CD4-positive, alpha-beta T cell treated with Interferon gamma for 1 hour (primary cell): ENCODE data around the gene CDCA5.
A peak's percentile ranks its signal among the peaks of the same experiment; 100 is the strongest.

Experiments
- DNase-seq: peaks from one replicate; pipeline ENCODE4 v3.0.0-alpha.2; 2020

CDCA5 gene

GRCh38 chr11:65067446-65067845, 16.4 kb downstream of the CDCA5 start:
- DNase-seq, result no peak

DNA sequence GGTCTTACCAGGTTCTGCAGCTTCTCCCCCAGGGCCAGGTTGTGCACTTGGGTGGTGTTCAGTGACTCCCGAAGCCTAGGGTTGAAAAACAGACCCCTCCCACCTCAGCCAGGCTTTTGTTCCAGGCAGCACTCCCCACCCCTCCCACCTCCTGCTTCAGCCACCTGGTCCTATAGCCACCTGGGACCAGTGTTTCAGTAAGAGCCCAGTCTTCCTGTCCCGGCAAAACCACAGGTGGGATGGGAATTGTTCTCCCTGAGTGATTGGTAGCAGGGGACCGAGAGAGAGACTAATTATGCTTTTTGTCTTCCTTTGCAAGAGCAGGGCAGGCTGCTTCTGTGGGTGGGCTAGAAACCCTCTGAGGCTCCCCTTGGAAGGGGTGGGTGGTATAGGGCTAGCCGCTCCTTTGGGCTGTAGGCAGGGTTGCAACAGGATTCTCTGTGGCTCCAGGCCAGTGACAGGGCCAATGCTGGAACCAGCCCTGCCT, 17.0 kb downstream of the CDCA5 start:
- no peak for DNase-seq

- DNase-seq, result no peak
Observed at GRCh38 chr11:65066315-65066714, 17.5 kb downstream of the CDCA5 start.

GRCh38 chr11:65065851-65066250, 18.0 kb downstream of the CDCA5 start:
- no peak for DNase-seq

DNA sequence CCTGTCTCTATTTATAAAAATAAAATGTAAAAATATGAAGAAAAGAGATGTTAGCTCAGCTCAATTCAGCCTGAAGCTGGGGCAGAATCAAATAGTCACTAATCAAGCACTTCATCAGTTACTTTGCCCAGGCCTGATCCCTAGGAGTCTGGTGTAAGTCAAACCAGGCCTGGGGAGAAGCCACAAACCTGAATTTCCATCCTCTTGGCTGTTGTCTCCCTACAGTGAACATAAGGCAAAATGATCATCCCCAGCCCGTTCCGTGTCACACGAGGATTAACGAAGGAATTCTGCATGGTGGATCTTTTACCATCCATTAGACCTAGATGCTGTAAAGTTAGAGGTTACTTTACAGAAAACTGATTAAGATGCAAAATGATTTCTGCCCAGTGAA, 19.0 kb downstream of the CDCA5 start:
- no peak for DNase-seq

DNA sequence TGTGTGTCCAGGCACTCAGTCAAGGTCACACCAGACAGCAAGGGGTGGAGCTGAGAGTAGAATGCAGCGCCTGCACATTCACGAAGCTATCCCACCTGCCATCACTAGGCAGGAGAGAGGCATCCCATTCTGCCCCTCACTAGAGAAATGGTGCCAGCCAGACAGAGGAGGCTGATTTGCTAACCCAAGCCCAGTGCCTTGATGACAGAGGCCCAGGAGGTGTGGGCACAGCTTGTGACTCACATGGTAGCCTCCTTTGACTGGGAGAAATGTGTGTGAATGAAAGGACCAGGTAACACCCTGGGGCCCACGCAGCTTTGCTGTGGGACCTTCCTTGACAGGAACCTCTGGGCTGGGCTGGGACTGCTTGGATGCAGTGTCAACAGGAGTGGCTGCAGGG, 20.3 kb downstream of the CDCA5 start:
- no peak for DNase-seq

DNA sequence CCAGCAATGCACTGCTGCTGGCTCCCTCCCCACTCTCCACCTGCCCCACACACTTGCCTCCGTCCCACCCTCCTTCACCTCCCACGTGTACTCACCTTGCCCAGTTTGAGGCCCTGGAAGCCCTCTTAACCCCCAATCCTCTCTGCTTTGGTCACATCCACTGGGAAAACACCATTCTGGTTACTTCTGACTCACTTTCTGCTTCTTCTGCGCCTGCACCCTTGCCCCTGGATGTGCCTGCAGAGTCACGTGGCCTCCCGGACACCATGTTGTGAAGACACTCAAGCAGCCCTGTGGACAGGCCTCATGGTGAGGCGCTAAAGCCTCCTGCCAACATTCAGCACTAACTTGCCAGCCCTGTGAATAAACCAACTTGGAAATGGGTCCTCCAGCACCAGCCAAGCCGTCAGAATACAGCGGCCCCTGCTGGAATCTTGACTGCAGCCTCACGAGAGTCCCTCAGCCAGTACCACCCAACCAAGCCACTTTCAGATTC, 22.9 kb downstream of the CDCA5 start:
- no peak for DNase-seq

- DNase-seq, result no peak
Observed at GRCh38 chr11:65059959-65060824, 23.6 kb downstream of the CDCA5 start.

GRCh38 chr11:65059523-65059922, 24.3 kb downstream of the CDCA5 start:
- no peak for DNase-seq

- DNase-seq, result no peak
Observed at GRCh38 chr11:65058419-65059054, 25.3 kb downstream of the CDCA5 start, which contains the start of gene NAALADL1. Gene NAALADL1, minus strand, starts transcription at chr11:65058553. Its CDS starts 32 bp downstream, at chr11:65058521.

GRCh38 chr11:65058012-65058411, 25.8 kb downstream of the CDCA5 start:
- no peak for DNase-seq

GRCh38 chr11:65057526-65057925, 26.3 kb downstream of the CDCA5 start:
- no peak for DNase-seq

DNA sequence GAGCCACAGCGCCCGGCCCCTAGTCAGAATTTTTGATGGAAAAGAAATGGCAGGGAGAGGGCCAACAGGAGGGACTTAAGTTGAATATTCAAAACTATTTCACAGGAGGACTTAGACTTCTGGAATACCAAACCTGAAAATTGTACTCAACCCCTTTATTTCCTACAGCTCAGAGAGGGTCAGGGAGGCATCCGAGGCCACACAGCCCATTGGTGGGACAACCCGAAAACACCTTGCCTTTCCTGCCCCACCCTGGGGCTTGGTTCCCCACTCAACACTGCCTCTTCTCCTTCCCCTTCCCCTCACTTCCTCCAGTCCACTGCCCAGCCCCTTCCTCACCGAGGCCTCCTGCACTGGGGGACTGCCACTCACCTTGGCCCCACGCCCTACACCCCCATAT, 26.8 kb downstream of the CDCA5 start:
- no peak for DNase-seq

DNA sequence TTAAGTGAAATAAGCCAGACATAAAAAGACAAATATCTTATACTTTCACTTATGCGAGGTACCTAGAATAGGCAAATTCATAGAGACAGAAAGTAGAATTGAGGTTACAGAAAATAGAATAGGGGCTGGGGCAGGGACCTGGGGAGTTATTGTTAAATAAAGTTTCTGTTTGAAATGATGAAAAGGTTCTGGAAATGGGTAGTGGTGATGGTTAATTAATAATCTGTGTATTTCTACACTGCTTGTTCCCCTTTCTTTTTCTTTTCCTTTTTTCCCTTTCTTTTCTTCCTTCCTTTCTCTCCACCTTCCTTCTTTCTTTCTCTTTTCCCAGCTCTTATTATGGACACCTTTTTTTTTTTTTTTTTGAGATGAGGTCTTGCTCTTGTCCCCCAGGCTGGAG, 28.3 kb downstream of the CDCA5 start:
- DNase-seq, result no peak

- DNase-seq, result peak; percentile 4
Observed at GRCh38 chr11:65053827-65054508, 29.9 kb downstream of the CDCA5 start.

DNA sequence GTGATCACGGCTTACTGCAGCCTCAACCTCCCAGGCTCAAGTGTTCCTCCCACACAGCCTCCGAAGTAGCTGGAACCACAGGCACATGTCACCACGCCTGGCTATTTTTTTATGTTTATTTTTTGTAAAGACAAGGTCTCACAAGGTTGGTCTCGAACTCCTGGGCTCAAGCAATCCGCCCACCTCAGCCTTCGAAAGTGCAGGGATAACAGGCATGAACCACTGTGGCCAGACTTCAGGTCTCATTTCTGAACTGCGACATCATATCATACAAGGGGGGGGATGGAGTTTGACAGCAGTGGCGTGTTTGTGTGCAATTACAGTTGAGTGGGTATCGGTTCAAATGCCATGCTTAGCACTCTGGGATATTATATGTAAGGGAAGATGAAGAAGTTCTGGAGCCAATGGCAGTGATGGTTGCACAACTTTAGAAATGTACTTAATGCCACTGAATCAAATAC, 32.4 kb downstream of the CDCA5 start:
- DNase-seq, result no peak

GRCh38 chr11:65047581-65048422, 36.0 kb downstream of the CDCA5 start:
- peak; percentile 8 for DNase-seq

DNA sequence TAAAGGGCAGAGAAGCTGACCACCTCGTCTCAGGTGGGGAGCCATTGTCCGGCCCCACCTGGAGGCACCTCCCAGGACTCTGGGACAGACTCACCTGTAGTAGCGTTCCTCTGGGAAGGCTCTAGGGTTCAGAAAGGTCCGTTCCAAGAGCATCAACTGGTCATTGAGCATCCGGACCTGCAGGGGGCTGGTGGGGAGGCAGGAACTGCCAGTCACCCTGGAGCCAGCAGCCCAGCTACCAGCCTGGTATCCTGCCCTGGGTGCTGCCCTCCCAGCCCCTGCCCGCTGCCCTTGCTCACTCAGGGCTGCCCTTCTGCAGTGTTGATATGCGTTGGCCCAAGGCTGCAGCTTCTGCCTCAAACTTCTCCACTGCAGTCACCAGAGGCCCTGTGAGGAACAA, 38.1 kb downstream of the CDCA5 start:
- no peak for DNase-seq

GRCh38 chr11:65045061-65045460, 38.8 kb downstream of the CDCA5 start:
- no peak for DNase-seq

- peak; percentile 35 for DNase-seq
Observed at GRCh38 chr11:65043881-65044501, 39.8 kb downstream of the CDCA5 start.

- no peak for DNase-seq
Observed at GRCh38 chr11:65042891-65043290, 40.9 kb downstream of the CDCA5 start.
